HCT116 (cell line): ENCODE results near the gene MAP1LC3B2. TPM values are rescaled to one million over a fixed set of nuclear protein-coding genes. Genes with fewer than 3 reads are reported as not detected.

Experiments used
- ATAC-seq: fragments of 200-7000 bp; cut with Tn5 transposase; 2 replicates; pipeline ENCODE4 v1.9.1; 2020; ENCODE audit warnings: mild to moderate bottlenecking, moderate library complexity
- BruUV-seq: library from RNA; stranded (reverse); fragments of 400-500 nt; replicated peaks from 2 replicates; lab custom pipeline; 2021; lab: Mats Ljungman, UMichigan
- CTCF ChIA-PET: fragments of 300-600 bp; sonication (Branson Sonifier 250); formaldehyde crosslinking; loops from one replicate; lab custom pipeline; 2021; ENCODE audit warnings: antibody characterized with exemption; lab: Charles Lee
- POLR2A ChIA-PET: fragments of 300-600, 350-600 bp; sonication (Branson Sonifier 250); formaldehyde crosslinking; loops from one replicate; lab custom pipeline; 2021; ENCODE audit warnings: antibody characterized with exemption; lab: Charles Lee
- RAD21 ChIA-PET, 2 experiments: fragments of 300-600 bp; sonication (Branson Sonifier 250); formaldehyde crosslinking; loops; one replicate each; lab custom pipeline; 2023; ENCODE audit warnings: low total read pairs in 2 of 2; ENCODE audit not compliant: uncharacterized antibody in 2 of 2, unreplicated experiment in 2 of 2, low non-redundant PET in 1 of 2; lab: Charles Lee
- DNase-seq: peaks from one replicate; pipeline ENCODE4 v3.0.0-alpha.2; 2010; ENCODE audit warnings: low read depth, low spot score
- H2AFZ ChIP-seq: fragments of 200-600 bp; shearing (Covaris generic), sonication (generic); 2 replicates; pipeline ENCODE4 v1.6.1; 2017; ENCODE audit warnings: low read depth, mixed run types, mixed read lengths, antibody characterized with exemption, low read length; ENCODE audit not compliant: poor library complexity, severe bottlenecking
- H3K27ac ChIP-seq: 2 replicates; pipeline ENCODE4 v1.5.1; 2012; ENCODE audit warnings: low read depth, low read length
- H3K27me3 ChIP-seq: fragments of 200-600 bp; sonication (generic); 2 replicates; pipeline ENCODE4 v1.6.1; 2016; ENCODE audit warnings: mixed run types, low read length, mixed read lengths; ENCODE audit not compliant: insufficient read depth
- H3K36me3 ChIP-seq, 2 experiments: fragments of 200-500 bp in 1 of 2; fragments of 200-600 bp in 1 of 2; sonication (Bioruptor generic) in 1 of 2; sonication (generic) in 1 of 2; 2 replicates each; pipeline versions ENCODE4 v1.5.1 to v1.6.1; 2014 to 2016; ENCODE audit warnings: low read length in 2 of 2, inconsistent platforms in 1 of 2, mixed read lengths in 1 of 2, mixed run types in 1 of 2; ENCODE audit not compliant: insufficient read depth in 2 of 2, control insufficient read depth in 1 of 2
- H3K4me1 ChIP-seq, 2 experiments: fragments of 200-600 bp in 1 of 2; sonication (generic) in 1 of 2; 2 replicates each; pipeline versions ENCODE4 v1.5.1 to v1.6.1; 2012 to 2017; ENCODE audit warnings: low read length in 2 of 2, inconsistent platforms in 1 of 2, mild to moderate bottlenecking in 1 of 2, mixed read lengths in 1 of 2, mixed run types in 1 of 2, moderate library complexity in 1 of 2; ENCODE audit not compliant: insufficient read depth in 2 of 2, control insufficient read depth in 1 of 2
- H3K4me2 ChIP-seq: fragments of 200-600 bp; sonication (generic); 2 replicates; pipeline ENCODE4 v1.6.1; 2017; ENCODE audit warnings: mixed run types, low read length, mixed read lengths
- H3K4me3 ChIP-seq, 2 experiments: fragments of 200-600 bp in 1 of 2; sonication (generic) in 1 of 2; replicated peaks in 1 of 2; 2 replicates each; pipeline ENCODE4 v1.5.1; 2011 to 2016; ENCODE audit warnings: low read length in 2 of 2, control low read depth in 1 of 2, low read depth in 1 of 2, mild to moderate bottlenecking in 1 of 2, mixed read lengths in 1 of 2, mixed run types in 1 of 2
- H3K79me2 ChIP-seq: fragments of 200-600 bp; sonication (generic); 2 replicates; pipeline ENCODE4 v1.6.1; 2017; ENCODE audit warnings: mild to moderate bottlenecking, mixed run types, low read length, moderate library complexity, mixed read lengths; ENCODE audit not compliant: insufficient read depth
- H3K9ac ChIP-seq: fragments of 200-600 bp; sonication (generic); 2 replicates; pipeline ENCODE4 v1.6.1; 2016; ENCODE audit warnings: low read length, mixed read lengths
- H3K9me2 ChIP-seq: fragments of 200-600 bp; sonication (generic), shearing (Covaris generic); 2 replicates; pipeline ENCODE4 v1.6.1; 2017; ENCODE audit warnings: mixed run types, mild to moderate bottlenecking, moderate library complexity; ENCODE audit not compliant: insufficient read depth
- H3K9me3 ChIP-seq, 2 experiments: fragments of 200-500 bp in 1 of 2; fragments of 200-600 bp in 1 of 2; sonication (Bioruptor generic) in 1 of 2; sonication (generic) in 1 of 2; 2 replicates each; pipeline ENCODE4 v1.6.1; 2014 to 2017; ENCODE audit warnings: low read length in 2 of 2, mixed read lengths in 2 of 2, inconsistent platforms in 1 of 2, low read depth in 1 of 2, mild to moderate bottlenecking in 1 of 2, mixed run types in 1 of 2, moderate library complexity in 1 of 2; ENCODE audit not compliant: control insufficient read depth in 1 of 2, insufficient read depth in 1 of 2
- H4K20me1 ChIP-seq: fragments of 200-600 bp; sonication (generic), shearing (Covaris generic); 2 replicates; pipeline ENCODE4 v1.6.1; 2017; ENCODE audit warnings: mixed run types, mild to moderate bottlenecking, moderate library complexity; ENCODE audit not compliant: insufficient read depth
- CBX3 ChIP-seq: IDR thresholded peaks from 2 replicates; pipeline ENCODE4 v1.6.1; 2012; ENCODE audit warnings: low read depth
- CEBPB ChIP-seq: IDR thresholded peaks from 2 replicates; pipeline ENCODE4 v1.6.1; 2012; ENCODE audit warnings: low read depth
- ELF1 ChIP-seq: IDR thresholded peaks from 2 replicates; pipeline ENCODE4 v1.6.1; 2012; ENCODE audit warnings: low read depth, borderline replicate concordance
- EZH2 ChIP-seq: fragments of 200-600 bp; sonication (generic); IDR thresholded peaks from 2 replicates; pipeline ENCODE4 v1.6.1; 2017; ENCODE audit warnings: antibody characterized with exemption, mixed run types
- FOSL1 ChIP-seq: IDR thresholded peaks from 2 replicates; pipeline ENCODE4 v1.6.1; 2012; ENCODE audit warnings: low read depth
- SIN3A ChIP-seq: IDR thresholded peaks from 2 replicates; pipeline ENCODE4 v1.6.1; 2012; ENCODE audit warnings: low read depth
- YY1 ChIP-seq: IDR thresholded peaks from 2 replicates; pipeline ENCODE4 v1.6.1; 2011; ENCODE audit warnings: low read length, low read depth, moderate library complexity, mild to moderate bottlenecking; ENCODE audit not compliant: insufficient replicate concordance; ENCODE audit errors: extremely low read depth
- ZFX ChIP-seq: fragments of 450-650 bp; IDR thresholded peaks from 2 replicates; pipeline ENCODE4 v1.6.1; 2017
- ZNF274 ChIP-seq: fragments of 200-500 bp; sonication (Bioruptor generic); IDR thresholded peaks from 2 replicates; pipeline ENCODE4 v1.6.1; 2014; ENCODE audit warnings: mild to moderate bottlenecking, low read depth, low read length, inconsistent platforms
- intact Hi-C: fragments of 100-400 bp; cut with micrococcal nuclease; formaldehyde crosslinking; loops from 2 replicates; pipeline ENCODE4 v1.10.0; 2022
- total RNA-seq: library from RNA; stranded (reverse); gene quantifications from one replicate; pipeline ENCODE4 v1.2.1, GENCODE V29; 2021; ENCODE audit not compliant: unreplicated experiment
- TF ChIP-seq, protein P1 (sequence below), 3 experiments: fragments of 200-600 bp in 1 of 3; sonication (generic) in 1 of 3; IDR thresholded peaks in 2 of 3; conservative IDR thresholded peaks in 1 of 3; 2 replicates each; pipeline ENCODE4 v1.5.1; 2012 to 2017; ENCODE audit warnings: low read depth in 2 of 3, low read length in 2 of 3, antibody characterized with exemption in 1 of 3, borderline replicate concordance in 1 of 3, control low read depth in 1 of 3, mild to moderate bottlenecking in 1 of 3, mixed read lengths in 1 of 3, mixed run types in 1 of 3, moderate library complexity in 1 of 3; ENCODE audit not compliant: insufficient read depth in 1 of 3
- TF ChIP-seq, protein P2 (sequence below): IDR thresholded peaks from 2 replicates; pipeline ENCODE4 v1.6.1; 2012
- TF ChIP-seq, protein P3 (sequence below): IDR thresholded peaks from 2 replicates; pipeline ENCODE4 v1.6.1; 2011; ENCODE audit warnings: mild to moderate bottlenecking, low read length, moderate library complexity; ENCODE audit not compliant: insufficient replicate concordance; ENCODE audit errors: extremely low read depth

MAP1LC3B2 gene
- total RNA-seq, 1 experiment from 2014 or later: 4.7 TPM

DNA sequence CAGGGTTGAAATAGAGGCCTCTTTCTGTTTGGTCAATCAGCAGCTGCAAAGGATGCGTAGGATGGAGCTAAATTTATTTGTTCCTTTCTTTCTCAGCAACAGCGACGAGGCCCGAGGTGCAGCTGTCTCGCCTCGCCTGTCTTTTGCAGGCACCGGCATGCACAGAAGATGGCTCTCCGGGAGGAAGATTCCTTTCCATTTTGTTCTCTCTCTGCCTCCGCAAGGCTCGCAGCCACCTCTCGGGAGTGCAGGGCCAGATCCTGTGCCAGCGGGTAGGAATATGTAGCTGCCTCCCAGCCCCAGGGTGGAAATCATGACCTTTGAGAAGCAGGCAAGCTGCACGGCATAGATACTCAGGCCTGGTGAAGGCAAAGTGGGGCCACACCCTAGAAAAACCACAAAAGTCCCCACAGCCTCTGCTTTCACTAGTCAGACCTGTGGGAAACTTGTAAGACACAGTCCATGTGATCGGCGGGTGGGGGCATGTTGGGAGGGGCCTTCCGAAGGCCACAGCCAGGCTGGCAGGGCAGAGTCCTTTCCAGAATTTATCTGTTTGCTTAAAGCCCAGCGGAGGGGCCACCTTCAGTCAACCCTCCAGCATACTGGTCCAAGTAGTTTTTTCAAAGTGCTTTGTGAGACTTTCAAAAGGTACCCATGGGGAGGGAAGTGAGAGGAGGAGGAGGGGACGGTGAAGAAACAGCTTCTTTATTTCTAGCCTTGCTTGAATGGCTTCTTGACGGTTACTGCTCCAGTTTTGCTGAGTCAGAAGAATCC is at the start of gene MAP1LC3B2 (continued):
- TF ChIP-seq, protein P1, sequence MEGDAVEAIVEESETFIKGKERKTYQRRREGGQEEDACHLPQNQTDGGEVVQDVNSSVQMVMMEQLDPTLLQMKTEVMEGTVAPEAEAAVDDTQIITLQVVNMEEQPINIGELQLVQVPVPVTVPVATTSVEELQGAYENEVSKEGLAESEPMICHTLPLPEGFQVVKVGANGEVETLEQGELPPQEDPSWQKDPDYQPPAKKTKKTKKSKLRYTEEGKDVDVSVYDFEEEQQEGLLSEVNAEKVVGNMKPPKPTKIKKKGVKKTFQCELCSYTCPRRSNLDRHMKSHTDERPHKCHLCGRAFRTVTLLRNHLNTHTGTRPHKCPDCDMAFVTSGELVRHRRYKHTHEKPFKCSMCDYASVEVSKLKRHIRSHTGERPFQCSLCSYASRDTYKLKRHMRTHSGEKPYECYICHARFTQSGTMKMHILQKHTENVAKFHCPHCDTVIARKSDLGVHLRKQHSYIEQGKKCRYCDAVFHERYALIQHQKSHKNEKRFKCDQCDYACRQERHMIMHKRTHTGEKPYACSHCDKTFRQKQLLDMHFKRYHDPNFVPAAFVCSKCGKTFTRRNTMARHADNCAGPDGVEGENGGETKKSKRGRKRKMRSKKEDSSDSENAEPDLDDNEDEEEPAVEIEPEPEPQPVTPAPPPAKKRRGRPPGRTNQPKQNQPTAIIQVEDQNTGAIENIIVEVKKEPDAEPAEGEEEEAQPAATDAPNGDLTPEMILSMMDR (IDR thresholded peaks at IDR 0.05 in 2 of 3, conservative IDR thresholded peaks at IDR 0.05 in 1 of 3; ENCODE audit: borderline replicate concordance in 1 of 3, insufficient read depth in 1 of 3, low read depth in 2 of 3, low read length in 2 of 3): no peak
- TF ChIP-seq ELF1: no peak
- TF ChIP-seq, all 23 proteins: peak for 4

GRCh38 chr12:116513944-116514343 is 45.2 kb upstream of the MAP1LC3B2 start:
- Histone ChIP-seq H3K9me2 (no peaks in the 10 kb centered on the region), H3K36me3 (no peaks in the 10 kb centered on the region), H3K9ac (no peak overlapping the region), H3K27ac (no peak overlapping the region), H3K4me3 (no peak overlapping the region), H3K27me3 (no peaks in the 10 kb centered on the region), H3K4me1 (peaks cover 21 to 40% of the 10 kb centered on the region in 2 experiments), H3K4me2 (no peak overlapping the region), H3K9me3 (no peaks in the 10 kb centered on the region), H4K20me1 (no peaks in the 10 kb centered on the region), H3K79me2 (no peaks in the 10 kb centered on the region), H2AFZ (no peak overlapping the region)
- ChIA-PET CTCF (no interaction called here), POLR2A (interaction anchor here (2.7 kb wide), 1 partner anchor 7 kb away, joined by 17 read pairs; no protein-coding TSS in a partner anchor), RAD21 (no interaction called here)
- no peak for ATAC-seq
- intact Hi-C loops: no loop called here
- TF ChIP-seq EZH2 (no peak), CBX3 (no peak), YY1 (no peak), ZFX (no peak), CEBPB (no peak), ZNF274 (no peak), ELF1 (no peak), SIN3A (no peak), FOSL1 (no peak)
- TF ChIP-seq, protein P2, sequence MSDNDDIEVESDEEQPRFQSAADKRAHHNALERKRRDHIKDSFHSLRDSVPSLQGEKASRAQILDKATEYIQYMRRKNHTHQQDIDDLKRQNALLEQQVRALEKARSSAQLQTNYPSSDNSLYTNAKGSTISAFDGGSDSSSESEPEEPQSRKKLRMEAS: no peak
- TF ChIP-seq, protein P3, sequence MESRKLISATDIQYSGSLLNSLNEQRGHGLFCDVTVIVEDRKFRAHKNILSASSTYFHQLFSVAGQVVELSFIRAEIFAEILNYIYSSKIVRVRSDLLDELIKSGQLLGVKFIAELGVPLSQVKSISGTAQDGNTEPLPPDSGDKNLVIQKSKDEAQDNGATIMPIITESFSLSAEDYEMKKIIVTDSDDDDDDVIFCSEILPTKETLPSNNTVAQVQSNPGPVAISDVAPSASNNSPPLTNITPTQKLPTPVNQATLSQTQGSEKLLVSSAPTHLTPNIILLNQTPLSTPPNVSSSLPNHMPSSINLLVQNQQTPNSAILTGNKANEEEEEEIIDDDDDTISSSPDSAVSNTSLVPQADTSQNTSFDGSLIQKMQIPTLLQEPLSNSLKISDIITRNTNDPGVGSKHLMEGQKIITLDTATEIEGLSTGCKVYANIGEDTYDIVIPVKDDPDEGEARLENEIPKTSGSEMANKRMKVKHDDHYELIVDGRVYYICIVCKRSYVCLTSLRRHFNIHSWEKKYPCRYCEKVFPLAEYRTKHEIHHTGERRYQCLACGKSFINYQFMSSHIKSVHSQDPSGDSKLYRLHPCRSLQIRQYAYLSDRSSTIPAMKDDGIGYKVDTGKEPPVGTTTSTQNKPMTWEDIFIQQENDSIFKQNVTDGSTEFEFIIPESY: no peak
- no TSS peak for BruUV-seq
- no peak for DNase-seq
